NCI-H82 treated with DMSO at 0.1 percent for 48 hours (cell line): ENCODE results near the gene SLC2A13.
"Not testable (repeated sequence)": the region's sequence is repeated elsewhere in the genome, so short reads cannot be mapped to it uniquely, and the experiment has no call there.

Experiments used
- DNase-seq: peaks from one replicate; lab custom pipeline; 2025; ENCODE audit not compliant: unreplicated experiment; lab: John Stamatoyannopoulos, UW

Gene SLC2A13

DNA sequence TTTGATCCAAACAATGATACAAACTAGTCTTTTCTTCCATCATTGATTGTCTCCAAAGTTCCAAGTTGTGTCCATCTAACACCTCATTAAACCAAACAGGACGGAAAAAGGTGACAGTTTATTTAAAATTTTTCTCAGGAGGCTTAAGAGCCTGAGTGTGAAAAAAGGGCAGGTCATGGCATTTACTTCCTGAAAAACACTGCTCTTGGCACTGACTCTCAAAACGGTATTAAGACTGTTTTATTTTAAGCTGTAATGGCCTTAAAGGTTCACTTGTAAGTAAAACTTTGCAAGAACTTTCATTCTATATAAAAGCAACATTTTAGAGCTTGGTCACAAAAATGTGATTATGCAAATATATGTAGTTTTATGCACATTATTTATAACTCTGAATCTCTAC, 222.5 kb downstream of the SLC2A13 start:
- no peak for DNase-seq

DNA sequence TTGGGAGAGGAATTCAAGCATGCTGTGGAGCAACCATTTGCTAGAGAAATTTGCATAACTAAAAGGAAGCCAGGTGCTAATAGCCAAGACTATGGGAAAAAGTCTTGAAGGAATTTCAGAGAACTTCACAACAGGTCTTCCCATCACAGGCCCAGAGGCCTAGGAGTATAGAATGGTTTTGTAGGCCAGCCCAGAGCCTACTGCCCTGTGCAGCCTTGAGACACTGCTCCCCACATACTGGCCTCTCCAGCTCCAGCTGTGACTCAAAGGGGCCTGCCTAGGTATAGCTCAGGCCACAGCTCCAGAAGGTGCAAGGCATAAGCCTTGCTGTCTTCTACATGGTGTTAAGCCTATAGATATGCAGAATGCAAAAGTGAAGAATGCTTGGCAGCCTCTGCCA, 227.1 kb downstream of the SLC2A13 start:
- no peak for DNase-seq

DNA sequence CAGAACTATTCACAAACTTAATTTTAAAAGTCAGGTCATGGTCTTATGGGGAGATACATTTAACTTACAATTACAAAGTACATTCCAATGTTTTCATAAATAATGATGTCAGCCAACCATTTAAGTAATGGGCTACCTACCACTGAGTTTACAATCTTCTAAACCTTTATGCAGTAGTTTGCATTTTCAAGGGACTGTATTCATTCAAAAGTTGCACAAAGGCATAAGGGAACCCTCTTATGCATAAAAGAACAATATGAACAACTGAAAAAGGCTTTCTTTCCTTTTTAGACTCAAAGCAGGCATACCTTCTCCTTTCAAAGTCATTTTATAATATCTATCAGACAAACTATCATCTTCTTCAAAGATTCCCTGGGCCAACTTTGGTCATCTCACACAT, 230.2 kb downstream of the SLC2A13 start:
- DNase-seq: no peak

DNA sequence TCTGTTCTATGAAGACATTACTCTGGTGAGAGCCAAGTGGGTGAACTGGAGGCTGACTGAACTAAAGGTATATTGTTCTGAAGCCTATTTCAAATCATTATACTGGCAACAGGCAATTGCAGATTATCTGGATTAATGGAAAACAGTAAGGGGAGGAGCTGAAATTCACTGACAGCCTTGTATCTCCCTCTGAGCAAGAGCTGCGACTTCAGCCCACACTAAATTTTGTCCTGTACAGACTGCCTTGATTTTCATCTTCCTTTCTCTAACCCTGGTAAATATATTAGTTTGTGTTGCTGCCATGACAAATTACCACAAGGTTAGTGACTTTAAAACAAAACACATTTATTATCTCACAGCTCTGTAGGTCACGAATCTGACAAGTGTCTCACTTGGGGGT, 231.1 kb downstream of the SLC2A13 start:
- peak; percentile 26 for DNase-seq

DNA sequence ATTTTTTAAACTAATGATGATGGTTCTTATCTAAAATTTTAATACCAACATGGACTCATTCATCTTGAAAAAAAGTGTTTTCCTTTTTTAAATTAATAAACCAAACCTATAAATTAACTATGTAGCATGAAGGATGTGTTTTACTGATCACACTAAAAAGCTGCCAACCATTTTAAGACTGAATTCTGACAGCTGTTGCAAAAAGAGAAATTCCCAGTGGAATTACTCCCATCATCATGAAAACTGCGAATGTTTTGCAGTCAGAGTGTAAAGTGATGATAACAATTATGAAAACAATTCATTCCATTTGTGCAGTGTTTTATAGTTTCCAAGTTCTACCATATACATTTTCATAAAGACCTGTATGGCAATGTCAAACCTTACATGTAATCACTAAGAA, 232.8 kb downstream of the SLC2A13 start:
- no peak for DNase-seq

DNA sequence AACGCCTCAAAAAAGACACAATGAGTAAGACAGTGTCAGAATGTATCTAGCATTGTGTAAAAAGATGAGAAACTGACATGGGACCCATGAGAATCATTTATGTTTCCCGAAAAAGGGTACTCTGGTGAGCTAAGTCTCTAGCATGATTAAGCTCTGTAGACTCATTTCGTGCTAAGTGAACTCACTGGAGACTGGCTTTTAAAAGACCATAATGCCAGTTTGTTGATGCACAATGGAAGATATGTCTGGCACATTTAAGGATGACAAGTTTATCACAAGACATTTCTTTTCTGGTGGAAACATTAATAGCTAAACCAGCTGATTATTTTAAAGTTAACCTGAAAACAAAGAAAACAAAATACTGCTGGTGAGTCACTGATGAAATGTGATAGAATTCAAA, 233.5 kb downstream of the SLC2A13 start:
- no peak for DNase-seq

DNA sequence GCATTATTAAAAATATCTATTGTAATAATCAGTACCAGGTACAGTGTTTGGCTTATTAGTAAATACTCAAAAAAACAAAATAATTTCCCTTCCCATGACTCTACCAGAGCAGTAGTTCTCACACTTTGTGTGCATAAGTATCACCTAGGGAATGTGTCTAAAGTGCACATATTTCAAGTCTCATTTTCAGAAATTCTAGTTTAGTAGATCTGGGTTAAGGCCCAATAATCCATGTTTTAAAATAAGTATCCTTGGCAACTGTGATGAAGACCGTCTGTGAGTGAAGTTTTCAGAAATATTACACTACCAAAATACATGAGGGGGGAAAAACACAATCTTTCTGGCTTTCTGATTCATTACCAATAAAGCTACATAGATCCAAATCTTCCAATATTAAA, 237.6 kb downstream of the SLC2A13 start:
- no peak for DNase-seq

DNA sequence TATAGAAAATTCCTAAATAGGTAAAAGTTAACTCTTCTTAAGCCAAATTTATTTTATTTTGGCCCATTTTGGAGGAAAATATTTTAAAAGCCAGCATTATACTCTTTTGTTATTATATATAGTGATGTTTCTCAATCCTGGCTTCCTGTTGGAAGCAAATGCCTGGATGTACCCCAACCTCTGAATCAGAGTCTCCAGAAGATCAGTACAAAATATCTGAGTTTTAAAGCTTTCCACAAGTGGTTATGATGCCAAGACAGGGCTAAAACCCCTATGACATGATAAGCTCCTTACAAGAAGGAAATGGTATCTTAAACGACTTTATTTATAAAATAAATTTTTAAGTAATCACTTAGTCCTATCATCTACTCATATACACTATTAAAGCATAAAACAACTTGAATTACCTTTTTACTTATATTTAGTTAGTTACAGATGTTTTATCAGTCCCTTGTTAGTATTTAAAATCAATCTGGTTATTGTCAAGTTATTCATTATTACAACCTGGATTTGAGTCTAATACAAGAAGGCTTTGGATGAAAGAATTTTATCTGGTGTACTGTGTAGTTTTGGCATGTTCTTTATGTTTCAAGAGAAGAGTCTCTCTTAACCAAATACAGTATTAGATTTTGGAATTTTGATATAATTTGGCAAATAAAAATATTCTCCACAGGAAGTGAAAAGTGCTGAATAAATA, 238.1 kb downstream of the SLC2A13 start:
- DNase-seq: no peak

DNA sequence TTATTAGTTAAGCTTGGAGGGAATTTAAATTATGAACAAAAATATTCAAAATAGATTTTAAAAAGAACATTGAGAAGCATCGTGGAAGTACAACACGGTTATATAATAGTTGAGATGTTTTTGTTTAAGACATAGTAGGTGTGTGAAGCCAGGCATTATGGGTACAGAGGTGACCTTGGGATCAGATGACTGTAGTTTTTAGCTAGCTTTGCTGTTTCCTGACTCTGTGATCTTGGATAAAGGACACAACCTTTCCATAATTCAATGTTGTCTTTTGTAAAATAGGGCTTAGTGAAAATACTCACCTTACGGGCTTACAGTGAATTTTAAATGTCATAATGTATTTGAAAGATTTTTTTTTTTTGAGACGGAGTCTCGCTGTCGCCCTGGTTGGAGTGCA, 239.7 kb downstream of the SLC2A13 start:
- no peak for DNase-seq

DNA sequence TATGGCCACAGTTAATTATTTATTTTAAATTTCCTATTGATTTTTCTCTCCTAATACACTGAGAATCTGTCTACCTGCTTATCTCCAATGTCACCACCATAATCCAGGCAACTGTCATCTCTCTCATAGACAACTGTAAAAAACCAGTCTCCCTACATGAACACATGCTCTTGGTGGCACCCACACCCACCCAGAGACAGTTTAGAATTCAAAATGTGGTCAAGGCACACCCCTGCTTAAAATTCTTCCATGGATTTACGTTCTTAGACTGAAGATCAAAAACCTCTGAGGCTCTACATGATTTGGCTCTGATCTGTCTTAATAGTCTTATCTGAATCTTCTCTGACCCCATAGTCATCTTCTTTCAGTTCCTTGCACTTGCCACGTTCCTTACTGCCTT, 245.2 kb downstream of the SLC2A13 start:
- peak; percentile 46 for DNase-seq

DNA sequence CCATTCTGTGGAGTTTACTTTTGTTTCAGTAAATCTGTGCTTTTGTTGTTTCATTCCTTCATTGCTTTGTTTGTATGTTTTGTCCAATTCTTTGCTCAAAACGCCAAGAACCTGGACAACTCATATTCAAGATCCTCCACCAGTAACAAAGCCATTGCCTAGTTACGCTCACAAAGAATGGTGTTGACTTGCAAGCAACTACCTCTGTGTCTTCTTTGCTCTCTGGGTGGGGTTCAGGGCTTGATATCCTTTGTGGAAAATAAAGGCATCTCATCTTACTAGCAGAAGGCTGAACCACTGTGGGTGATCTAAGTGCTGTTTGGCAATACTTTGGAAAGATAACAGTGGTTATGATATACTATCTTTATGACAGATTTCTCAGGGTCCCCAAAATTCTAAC, 252.9 kb downstream of the SLC2A13 start:
- no peak for DNase-seq

DNA sequence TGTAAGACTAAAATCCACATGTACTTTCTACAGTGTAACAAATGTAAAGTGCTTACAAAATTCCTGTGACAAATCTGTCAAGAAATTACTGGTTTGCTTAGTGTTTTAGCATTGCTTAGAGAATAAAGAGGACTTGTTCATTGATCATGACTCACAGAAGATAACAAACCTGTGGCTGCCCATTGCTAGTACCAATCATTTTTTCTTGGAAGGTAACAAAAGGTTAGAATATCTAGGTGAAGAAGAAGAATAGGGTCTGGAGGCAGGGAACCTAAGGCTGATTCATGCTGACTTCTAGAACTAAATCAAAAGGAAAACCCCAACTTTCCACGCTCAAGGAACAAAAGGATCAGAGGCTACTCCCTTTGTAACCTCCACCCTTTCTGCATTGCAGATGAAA, 253.5 kb downstream of the SLC2A13 start:
- DNase-seq: no peak

DNA sequence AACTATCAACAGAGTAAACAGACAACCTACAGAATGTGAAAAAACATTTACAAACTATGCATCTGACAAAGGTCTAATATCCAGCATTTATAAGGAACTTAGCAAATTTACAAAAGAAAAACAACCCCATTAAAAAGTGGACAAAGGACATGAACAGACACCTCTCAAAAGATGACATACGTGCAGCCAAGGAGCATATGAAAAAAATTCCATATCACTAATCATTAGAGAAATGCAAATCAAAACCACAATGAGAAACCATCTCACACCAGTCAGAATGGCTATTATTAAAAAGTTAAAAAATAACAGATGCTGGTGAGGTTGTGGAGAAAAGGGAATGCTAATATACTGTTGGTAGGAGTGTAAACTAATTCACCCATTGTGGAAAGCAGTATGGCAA, 257.7 kb downstream of the SLC2A13 start:
- DNase-seq: not testable (repeated sequence)

DNA sequence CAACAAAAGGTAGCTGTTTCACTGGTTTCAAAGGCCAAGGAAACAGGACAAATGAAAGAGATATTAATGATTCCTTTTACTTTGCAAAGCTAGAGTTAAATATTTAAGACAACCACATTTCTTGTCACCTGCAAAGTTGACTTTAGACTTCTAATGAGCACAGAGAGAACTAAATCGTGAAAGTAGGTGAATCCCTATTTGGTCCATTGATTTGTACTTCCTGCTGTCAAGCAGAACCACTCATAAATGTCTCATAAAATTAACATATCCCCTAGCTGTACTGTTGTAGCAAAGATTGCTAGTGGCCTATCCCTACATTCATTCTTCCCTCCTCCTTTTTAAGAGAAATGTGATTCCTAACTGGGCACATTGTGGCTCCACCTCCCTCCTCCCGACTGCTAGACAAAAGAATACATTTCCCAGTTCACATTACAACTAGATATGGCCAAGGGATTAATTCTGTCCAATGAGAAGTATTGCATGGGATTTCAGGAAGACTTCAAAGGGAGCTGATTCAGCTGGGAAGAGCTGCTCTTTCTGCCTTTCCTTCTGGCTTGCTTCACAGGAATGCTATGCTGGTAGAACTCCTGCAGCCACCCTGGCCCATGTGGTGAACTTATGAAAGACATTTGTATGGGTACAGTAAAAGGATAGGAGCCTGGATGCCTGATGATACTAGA, 258.8 kb downstream of the SLC2A13 start:
- no peak for DNase-seq

DNA sequence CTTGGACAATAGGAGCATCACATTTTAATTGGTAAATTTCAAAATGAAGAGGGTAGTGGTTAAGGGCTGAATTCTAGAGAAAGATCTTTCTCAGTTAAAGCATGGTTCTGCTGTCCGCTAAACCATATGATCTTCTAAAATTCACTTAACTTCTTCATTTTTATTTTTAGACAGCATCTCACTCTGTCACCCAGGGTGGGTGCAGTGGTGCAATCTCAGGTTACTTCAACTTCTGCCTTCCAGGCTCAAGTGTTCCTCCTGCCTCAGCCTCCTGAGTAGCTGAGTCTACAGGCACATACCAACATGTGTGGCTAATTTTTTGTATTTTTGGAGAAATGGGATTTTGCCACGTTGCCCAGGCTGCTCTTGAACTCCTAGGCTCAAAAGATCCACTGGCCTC, 259.6 kb downstream of the SLC2A13 start:
- DNase-seq: no peak

DNA sequence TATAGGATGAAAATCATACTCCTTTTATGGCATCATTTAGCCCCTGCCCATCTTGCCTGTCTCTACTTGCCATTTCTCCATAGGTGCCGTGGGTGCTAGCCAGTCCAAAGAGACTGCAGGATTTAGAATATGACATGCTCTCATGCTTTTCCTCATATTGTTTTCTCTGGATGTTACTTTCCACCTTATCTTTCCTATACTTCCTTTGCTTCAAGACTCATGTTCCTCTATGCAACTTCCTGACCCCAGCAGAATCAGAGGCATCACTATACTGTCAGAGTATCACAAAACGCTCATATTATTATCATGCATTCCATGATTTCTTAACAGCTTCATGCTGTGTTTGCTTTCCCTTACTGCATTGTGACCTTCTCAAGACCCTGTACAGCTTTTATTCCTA, 265.5 kb downstream of the SLC2A13 start:
- DNase-seq: no peak

DNA sequence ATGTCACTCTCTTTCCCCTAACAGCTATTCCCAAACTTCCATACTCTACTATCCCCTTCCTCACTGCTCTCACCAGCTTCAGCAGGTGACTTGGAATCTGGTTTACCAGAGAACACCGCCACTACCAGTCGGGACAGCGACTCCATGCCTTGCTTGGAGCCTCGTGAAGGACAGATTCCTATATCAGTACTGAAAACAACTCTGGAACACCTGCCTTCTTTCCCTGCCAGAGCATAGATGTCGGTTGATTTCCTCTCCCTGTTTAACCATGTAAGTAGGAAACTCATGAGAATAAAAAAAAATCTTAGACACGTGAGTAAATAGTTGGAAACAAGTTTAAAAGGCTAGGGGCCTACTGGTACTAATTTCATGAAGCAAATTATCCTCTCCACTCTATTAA, 266.8 kb downstream of the SLC2A13 start:
- no peak for DNase-seq

DNA sequence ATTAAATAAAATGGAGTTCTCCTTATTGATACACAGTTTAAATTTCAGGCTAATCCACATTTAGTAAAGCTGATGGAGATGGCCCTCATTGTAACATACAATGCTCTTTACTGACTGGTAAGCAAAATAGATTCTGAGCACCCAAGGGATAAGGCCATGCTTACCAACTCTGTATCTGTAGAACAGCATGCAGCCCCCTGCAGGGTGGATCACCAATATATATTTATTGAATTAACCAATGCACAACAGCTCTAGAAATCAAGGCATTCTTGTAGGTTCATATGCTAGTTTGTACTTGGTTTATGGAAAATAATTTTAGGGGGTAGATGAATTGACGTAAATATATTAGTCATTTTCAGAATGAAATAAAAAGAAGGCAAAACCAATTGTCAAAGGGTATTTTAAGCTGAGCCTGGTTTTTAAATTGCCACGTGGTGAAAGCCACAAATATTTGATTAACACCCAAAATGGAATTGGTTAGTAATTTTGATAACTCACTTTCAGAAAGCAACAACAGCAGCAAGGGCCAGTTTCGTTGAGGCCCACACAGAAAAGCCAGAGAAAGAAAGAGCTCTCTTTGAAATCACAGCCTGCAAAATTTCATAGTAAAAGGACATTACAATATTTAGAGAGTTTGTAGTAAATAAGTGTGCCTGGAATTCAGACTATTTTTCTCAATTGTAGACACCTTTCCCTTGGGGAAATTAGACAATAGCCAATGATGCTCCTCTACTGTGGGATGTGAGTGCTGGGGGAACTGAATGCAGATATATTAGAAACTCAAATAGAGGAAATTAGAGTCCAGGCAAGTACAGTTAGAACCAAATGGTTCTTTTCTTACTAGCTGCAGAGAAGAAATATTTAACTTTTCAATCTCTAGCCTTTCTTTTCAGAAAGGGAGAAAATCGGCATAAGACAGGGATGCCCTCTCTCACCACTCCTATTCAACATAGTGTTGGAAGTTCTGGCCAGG, 270.1 kb downstream of the SLC2A13 start:
- DNase-seq: no peak

DNA sequence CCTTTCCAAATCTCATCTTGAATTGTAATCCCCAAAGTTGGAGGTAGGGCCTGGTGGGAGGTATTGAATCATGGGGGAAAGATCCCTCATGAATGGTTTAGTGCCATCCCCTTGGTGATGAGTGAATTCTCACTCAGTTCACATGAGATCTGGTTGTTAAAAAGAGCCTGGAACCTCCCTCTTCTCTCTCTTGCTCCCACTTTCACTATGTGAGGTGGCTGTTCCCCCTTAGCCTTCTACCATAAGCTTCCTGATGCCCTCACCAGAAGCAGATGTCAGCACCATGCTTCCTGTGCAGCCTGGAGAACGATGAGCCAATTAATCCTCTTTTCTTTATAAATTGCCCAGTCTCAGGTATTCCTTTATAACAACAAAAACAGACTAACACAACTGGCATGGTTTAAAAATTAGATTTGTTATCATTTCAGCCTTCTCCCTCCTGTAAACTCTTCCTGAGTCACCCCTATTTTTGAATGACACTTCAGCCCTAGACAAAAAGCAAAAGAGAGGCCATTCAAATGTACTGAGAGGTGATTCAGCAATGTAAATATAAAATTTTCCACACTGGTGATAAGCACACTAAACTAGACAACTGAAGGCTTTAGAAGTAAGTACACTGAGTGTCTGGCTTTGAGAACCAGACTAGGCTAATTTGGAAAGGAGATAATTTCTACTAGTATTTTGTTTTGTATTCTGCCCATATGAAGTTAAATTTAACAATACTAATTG, 274.1 kb downstream of the SLC2A13 start:
- DNase-seq: no peak

DNA sequence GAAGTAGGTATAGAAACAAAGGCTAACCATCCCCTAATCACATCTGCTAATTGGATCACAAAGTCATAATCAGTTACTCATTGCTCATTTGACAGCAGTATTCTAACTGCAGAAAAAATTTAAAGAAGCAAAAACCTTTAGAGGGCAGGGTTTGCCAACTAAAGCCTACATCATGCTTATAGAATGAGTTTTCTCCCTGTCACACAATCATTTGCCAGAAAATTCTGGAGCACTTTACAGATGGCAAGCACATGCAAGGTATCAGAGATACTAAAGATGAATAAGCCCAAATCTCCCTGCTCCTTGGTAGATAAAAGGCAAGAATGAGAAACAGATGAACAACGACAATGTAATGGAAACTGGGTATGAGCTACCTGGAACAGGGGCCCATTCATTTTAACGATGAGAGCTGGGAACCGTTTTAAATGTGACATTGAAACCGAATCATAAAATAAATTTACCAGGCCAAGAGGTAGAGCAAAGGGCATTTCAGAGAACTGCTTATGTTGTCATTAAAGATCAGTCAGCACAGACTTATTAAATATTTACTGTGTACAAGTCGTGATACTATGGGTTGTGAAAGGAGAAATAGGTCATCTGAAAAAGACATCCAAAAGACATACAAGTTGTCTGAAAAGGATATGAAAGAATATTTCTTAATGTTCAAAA, 274.9 kb downstream of the SLC2A13 start:
- DNase-seq: peak; percentile 26

DNA sequence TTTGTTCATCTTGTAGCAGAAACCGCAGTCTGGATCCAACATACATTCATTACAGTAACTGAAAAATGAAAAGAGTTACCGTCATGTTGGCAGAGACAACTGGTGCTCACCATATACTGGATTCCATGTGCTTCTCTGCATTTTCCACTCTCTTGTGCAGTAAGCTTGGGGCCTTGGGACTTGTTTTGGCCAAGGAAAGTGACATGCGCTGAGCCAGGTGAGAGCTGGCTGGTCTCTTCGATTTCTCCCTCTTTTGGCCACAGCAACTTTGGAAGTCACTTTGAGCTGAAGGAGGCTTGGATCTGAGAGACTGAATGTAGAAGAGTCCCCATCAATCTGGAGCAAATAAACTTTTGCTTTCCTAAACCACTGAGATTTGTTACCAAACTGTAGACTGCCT, 275.7 kb downstream of the SLC2A13 start:
- DNase-seq: no peak
